ENCODE measurements around the gene DRAM1.
"Not testable (repeated sequence)": the region's sequence is repeated elsewhere in the genome, so short reads cannot be mapped to it uniquely, and the experiment has no call there.

Gene DRAM1

DNA sequence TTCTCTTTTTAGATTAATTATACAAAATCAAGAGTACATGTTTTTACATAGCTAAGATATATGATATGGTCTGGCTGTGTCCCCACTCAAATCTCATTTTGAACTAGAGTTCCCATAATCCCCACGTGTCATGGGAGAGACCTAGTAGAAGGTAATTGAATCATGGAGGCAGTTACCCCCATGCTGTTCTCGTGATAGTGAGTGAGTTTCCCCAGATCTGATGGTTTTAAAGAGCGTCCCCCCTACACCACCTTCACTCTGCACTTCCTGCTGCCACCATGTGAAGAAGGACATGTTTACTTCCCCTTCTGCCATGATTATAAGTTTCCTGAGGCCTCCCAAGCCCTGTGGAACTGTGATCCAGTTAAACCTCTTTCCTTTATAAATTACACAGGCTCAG, 21.4 kb upstream of the DRAM1 start:
- no peak overlapping the region for H2AFZ ChIP-seq (ENCODE audit: low read depth, low read length)
- H3K36me3 ChIP-seq (replicated peaks; ENCODE audit: low read depth, low read length), result no peaks in the 10 kb centered on the region
- H3K9me3 ChIP-seq (ENCODE audit: insufficient read depth, low read length), result no peaks in the 10 kb centered on the region
- H3K9ac ChIP-seq (ENCODE audit: low read length), result peak overlapping the region; percentile 62
- TF ChIP-seq EZH2phosphoT487 (IDR thresholded peaks at IDR 0.05; ENCODE audit: low read depth) (no peak), CTCF (IDR thresholded peaks at IDR 0.05; ENCODE audit: low read depth, low read length) (no peak)
- H3K79me2 ChIP-seq (ENCODE audit: low read length), result no peaks in the 10 kb centered on the region
- peak overlapping the region; percentile 96 for H3K27ac ChIP-seq (ENCODE audit: low read length)
- peak overlapping the region; percentile 16; the same call in 1 of the 2 replicates for H3K4me3 ChIP-seq (ENCODE audit: low read length)
- no peaks in the 10 kb centered on the region for H3K27me3 ChIP-seq (ENCODE audit: low read depth, low read length)
- peak overlapping the region; percentile 66 for H3K4me2 ChIP-seq (ENCODE audit: low read length)
- H4K20me1 ChIP-seq (ENCODE audit: insufficient read depth, low read length), result no peaks in the 10 kb centered on the region
- peaks cover 86% of the 10 kb centered on the region for H3K4me1 ChIP-seq (ENCODE audit: low read length)

GRCh38 chr12:101856614-101857013, 20.8 kb upstream of the DRAM1 start:
- not testable (repeated sequence) for H2AFZ ChIP-seq (ENCODE audit: low read depth, low read length); H4K20me1 ChIP-seq (ENCODE audit: insufficient read depth, low read length); H3K36me3 ChIP-seq (replicated peaks; ENCODE audit: low read depth, low read length); H3K27me3 ChIP-seq (ENCODE audit: low read depth, low read length); H3K79me2 ChIP-seq (ENCODE audit: low read length); H3K9me3 ChIP-seq (ENCODE audit: insufficient read depth, low read length)
- Histone ChIP-seq H3K4me2 (ENCODE audit: low read length) (peak overlapping the region; percentile 66), H3K4me3 (ENCODE audit: low read length) (peak overlapping the region; percentile 22; the same call in 1 of the 2 replicates), H3K27ac (ENCODE audit: low read length) (peak overlapping the region; percentile 96), H3K9ac (ENCODE audit: low read length) (peak overlapping the region; percentile 62; the same call in 1 of the 2 replicates), H3K4me1 (ENCODE audit: low read length) (peaks cover 84% of the 10 kb centered on the region)

DNA sequence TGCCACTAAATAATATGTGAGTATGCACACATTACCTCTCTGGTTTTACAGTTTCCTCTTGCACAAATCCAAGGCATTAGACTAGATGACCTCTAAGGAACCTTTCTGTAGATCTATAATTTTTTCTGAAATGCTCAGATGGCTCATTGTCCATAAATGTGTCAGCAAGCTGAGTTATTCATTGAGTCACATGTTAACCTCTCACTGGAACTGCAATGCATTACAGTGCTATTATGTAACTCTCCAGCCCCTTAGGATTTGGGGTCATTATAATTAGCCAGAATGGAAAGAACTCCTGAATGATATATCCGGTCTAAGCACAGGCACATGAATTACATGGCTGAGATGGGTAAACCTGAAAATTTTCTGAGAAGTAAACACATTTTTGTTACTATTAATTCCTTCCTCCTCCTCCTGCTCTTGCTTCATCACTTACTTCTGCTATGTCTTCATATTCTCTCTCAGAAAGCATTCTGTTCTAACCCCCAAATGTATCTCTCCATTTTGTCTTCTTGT, 20.3 kb upstream of the DRAM1 start:
- no peaks in the 10 kb centered on the region for H3K36me3 ChIP-seq (replicated peaks; ENCODE audit: low read depth, low read length)

DNA sequence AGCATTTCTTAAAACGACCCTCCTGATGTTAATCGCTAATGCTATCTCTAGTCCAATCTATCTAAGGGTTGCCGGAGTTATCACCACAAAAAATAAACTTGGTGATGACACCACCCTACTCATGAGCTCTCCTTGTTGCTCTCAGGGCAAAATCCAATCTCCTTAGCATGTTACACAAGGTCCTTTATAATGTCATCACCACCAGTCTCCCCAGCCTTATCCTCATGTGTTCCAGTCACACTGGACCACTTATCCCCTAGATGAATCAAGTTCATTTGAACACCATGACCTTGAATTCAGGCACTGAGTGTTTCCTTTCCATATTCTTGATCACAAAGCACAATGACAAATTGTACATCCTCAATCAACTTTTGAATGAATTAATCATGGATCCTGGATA, 19.0 kb upstream of the DRAM1 start:
- peaks cover 83% of the 10 kb centered on the region for H3K4me1 ChIP-seq (ENCODE audit: low read length)
- H3K4me3 ChIP-seq (ENCODE audit: low read length), result no peak overlapping the region
- H3K9me3 ChIP-seq (ENCODE audit: insufficient read depth, low read length), result no peaks in the 10 kb centered on the region
- peak overlapping the region; percentile 96 for H3K27ac ChIP-seq (ENCODE audit: low read length)
- H4K20me1 ChIP-seq (ENCODE audit: insufficient read depth, low read length), result no peaks in the 10 kb centered on the region
- H3K4me2 ChIP-seq (ENCODE audit: low read length), result peak overlapping the region; percentile 66; the same call in 1 of the 2 replicates
- TF ChIP-seq CTCF (IDR thresholded peaks at IDR 0.05; ENCODE audit: low read depth, low read length) (no peak), EZH2phosphoT487 (IDR thresholded peaks at IDR 0.05; ENCODE audit: low read depth) (no peak)
- no peaks in the 10 kb centered on the region for H3K27me3 ChIP-seq (ENCODE audit: low read depth, low read length)
- H2AFZ ChIP-seq (ENCODE audit: low read depth, low read length), result no peak overlapping the region
- H3K79me2 ChIP-seq (ENCODE audit: low read length), result no peaks in the 10 kb centered on the region
- H3K36me3 ChIP-seq (replicated peaks; ENCODE audit: low read depth, low read length), result no peaks in the 10 kb centered on the region
- peak overlapping the region; percentile 62; the same call in 1 of the 2 replicates for H3K9ac ChIP-seq (ENCODE audit: low read length)

More for the DNA sequence above, 20.3 kb upstream of the DRAM1 start:
- H3K79me2 ChIP-seq (ENCODE audit: low read length), result no peaks in the 10 kb centered on the region
- peak overlapping the region; percentile 22; the same call in 1 of the 2 replicates for H3K4me3 ChIP-seq (ENCODE audit: low read length)
- no peaks in the 10 kb centered on the region for H3K27me3 ChIP-seq (ENCODE audit: low read depth, low read length)
- no peaks in the 10 kb centered on the region for H3K9me3 ChIP-seq (ENCODE audit: insufficient read depth, low read length)
- peaks cover 86% of the 10 kb centered on the region for H3K4me1 ChIP-seq (ENCODE audit: low read length)
- TF ChIP-seq CTCF (IDR thresholded peaks at IDR 0.05; ENCODE audit: low read depth, low read length) (no peak), EZH2phosphoT487 (IDR thresholded peaks at IDR 0.05; ENCODE audit: low read depth) (no peak)
- H4K20me1 ChIP-seq (ENCODE audit: insufficient read depth, low read length), result no peaks in the 10 kb centered on the region
- peak overlapping the region; percentile 66 for H3K4me2 ChIP-seq (ENCODE audit: low read length)
- peak overlapping the region; percentile 96 for H3K27ac ChIP-seq (ENCODE audit: low read length)
- peak overlapping the region; percentile 62 for H3K9ac ChIP-seq (ENCODE audit: low read length)
- H2AFZ ChIP-seq (ENCODE audit: low read depth, low read length), result no peak overlapping the region
